BLaER1 treated with 17β-estradiol and CSF1 and Interleukin-3, amounts not matched to agents 10 nM and 100 nM (cell line): Measurements from ENCODE around the gene DGKH.

ENCODE experiments used
- H3K27ac ChIP-seq, 11 experiments: shearing (Covaris generic); formaldehyde crosslinking; 2 replicates each; pipeline ENCODE4 v1.8.1; 2022
- H3K27me3 ChIP-seq, 11 experiments: shearing (Covaris generic); formaldehyde crosslinking; 2 replicates each; pipeline ENCODE4 v1.8.1; 2022
- H3K36me3 ChIP-seq, 11 experiments: shearing (Covaris generic); formaldehyde crosslinking; 2 replicates each; pipeline ENCODE4 v1.8.1; 2022
- H3K4me1 ChIP-seq, 10 experiments: shearing (Covaris generic); formaldehyde crosslinking; 2 replicates each; pipeline ENCODE4 v1.8.1; 2022
- H3K4me2 ChIP-seq, 11 experiments: shearing (Covaris generic); formaldehyde crosslinking; 2 replicates each; pipeline ENCODE4 v1.8.1; 2022
- H3K4me3 ChIP-seq, 10 experiments: shearing (Covaris generic); formaldehyde crosslinking; 2 replicates each; pipeline ENCODE4 v1.8.1; 2022
- H3K9ac ChIP-seq, 11 experiments: shearing (Covaris generic); formaldehyde crosslinking; 2 replicates each; pipeline ENCODE4 v1.8.1; 2022
- H3K9me3 ChIP-seq, 11 experiments: shearing (Covaris generic); formaldehyde crosslinking; replicated peaks in 1 of 11; 2 replicates each; pipeline ENCODE4 v1.8.1; 2022
- H4K20me1 ChIP-seq, 11 experiments: shearing (Covaris generic); formaldehyde crosslinking; 2 replicates each; pipeline ENCODE4 v1.8.1; 2022
- Cebpa-rat ChIP-seq, 11 experiments: shearing (Covaris generic); IDR thresholded peaks; 2 replicates each; pipeline ENCODE4 v1.8.1; 2022

The DGKH gene

DNA sequence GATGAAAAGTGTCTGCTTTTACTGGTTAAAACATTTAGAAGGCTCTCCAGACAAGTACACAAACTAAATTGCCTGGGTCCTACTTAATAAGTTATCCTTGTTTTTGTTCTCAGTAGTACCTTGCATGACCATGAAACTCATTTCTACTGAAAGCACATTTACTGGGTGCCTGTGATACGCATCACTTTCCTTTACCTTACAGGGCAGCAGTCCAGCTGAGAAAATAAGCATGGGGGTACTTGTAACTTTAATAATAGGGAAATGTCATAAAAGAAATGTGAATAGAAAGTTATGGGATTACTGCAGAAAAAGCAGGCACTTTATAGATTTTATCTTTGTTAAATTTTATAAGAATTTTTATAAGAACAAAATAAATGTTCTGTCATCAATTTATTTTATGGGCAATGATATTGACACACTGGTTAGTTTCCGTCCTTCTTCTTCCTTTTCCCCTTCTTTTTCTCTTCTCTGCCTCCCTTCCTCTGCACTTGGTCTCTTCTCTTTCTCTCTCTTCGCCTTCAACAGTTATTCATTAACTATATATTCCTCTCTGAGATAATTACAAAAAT is 116.2 kb downstream of the DGKH start:
- Histone ChIP-seq H3K27me3 (no peaks in the 10 kb centered on the region), H4K20me1 (no peaks in the 10 kb centered on the region), H3K4me2 (no peak overlapping the region), H3K27ac (no peak overlapping the region), H3K36me3 (peaks cover 56 to 90% (median 63%) of the 10 kb centered on the region in 11 experiments), H3K9ac (no peak overlapping the region), H3K9me3 (peaks cover 0 to 20% (median 9%) of the 10 kb centered on the region in 11 experiments; a peak in 18 of 22 replicates), H3K4me1 (no peaks in the 10 kb centered on the region), H3K4me3 (no peak overlapping the region)
- no peak for TF ChIP-seq Cebpa-rat (IDR thresholded peaks at IDR 0.05)

DNA sequence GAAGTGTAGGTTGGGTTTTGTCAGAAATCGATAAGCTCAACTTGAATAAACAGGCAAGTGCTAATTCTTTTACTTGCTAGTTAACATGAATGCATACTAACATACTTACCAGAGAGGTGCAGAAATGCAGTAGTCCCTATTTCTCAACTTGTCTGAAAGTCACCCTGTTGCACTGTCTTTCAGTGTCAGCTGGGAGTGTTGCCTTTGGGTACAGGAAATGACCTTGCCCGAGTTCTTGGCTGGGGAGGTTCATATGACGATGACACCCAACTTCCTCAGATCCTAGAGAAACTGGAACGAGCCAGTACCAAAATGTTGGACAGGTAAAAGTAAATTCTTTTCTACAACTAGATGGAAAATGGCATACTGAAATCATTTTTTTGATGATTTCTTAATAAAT is 120.0 kb downstream of the DGKH start:
- H3K4me2 ChIP-seq = no peak overlapping the region
- H3K4me1 ChIP-seq = no peaks in the 10 kb centered on the region
- H3K27ac ChIP-seq = no peak overlapping the region
- no peak for TF ChIP-seq Cebpa-rat (IDR thresholded peaks at IDR 0.05)
- H3K9me3 ChIP-seq = peaks cover 0 to 11% (median 0%) of the 10 kb centered on the region in 11 experiments; a peak in 3 of 22 replicates
- no peak overlapping the region for H3K4me3 ChIP-seq
- H3K27me3 ChIP-seq = no peaks in the 10 kb centered on the region
- H4K20me1 ChIP-seq = no peaks in the 10 kb centered on the region
- no peak overlapping the region for H3K9ac ChIP-seq
- H3K36me3 ChIP-seq = peaks cover 49 to 97% (median 69%) of the 10 kb centered on the region in 11 experiments

DNA sequence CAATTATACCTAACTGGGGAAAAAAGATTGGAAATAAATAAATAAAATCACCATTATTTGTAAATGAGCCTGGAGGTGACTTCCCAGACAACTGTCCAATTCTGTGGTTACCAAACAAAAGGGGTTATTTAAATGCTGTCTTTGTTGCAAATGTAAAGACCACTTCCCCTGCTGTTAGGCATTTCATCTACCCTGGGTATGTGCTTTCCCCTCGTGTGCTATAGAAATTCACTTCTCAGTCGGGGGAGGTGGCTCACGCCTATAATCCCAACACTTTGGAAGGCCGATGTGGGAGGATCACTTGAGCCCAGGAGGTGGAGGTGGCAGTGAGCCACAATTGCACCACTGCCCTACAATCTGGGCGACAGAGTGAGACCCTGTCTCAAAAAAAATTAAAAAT is 121.6 kb downstream of the DGKH start:
- Histone ChIP-seq H3K27me3 (no peaks in the 10 kb centered on the region), H4K20me1 (no peaks in the 10 kb centered on the region), H3K9me3 (peaks cover 0 to 11% (median 0%) of the 10 kb centered on the region in 11 experiments; a peak in 3 of 22 replicates), H3K4me1 (no peaks in the 10 kb centered on the region), H3K36me3 (peaks cover 64 to 99% (median 84%) of the 10 kb centered on the region in 11 experiments), H3K4me3 (no peak overlapping the region), H3K4me2 (no peak overlapping the region), H3K27ac (no peak overlapping the region), H3K9ac (no peak overlapping the region)
- TF ChIP-seq Cebpa-rat (IDR thresholded peaks at IDR 0.05) = no peak

DNA sequence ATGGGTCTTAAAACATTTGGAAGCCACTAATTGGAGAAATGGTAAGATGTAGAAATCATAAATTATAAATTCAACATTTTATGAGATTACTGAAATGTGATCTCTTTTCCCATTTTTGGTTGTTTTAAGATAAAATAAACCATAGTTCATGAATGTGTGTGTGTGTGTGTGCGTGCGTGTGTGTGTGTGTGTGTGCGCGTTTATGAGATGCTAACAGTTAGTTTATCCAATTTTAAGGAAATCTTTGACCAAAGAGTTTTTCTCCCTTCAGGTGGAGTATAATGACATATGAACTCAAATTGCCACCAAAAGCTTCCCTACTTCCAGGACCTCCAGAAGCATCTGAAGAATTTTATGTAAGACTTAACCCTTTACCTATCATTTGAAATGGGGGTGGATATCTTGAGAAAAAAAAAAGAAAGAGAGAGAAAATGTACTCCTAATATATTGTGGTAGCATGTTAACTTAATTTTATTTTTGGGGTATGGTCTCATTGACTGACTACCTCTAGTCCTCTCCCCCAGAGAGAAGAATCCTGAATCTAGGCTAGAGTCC is 125.4 kb downstream of the DGKH start:
- no peak overlapping the region for H3K4me3 ChIP-seq
- H3K27ac ChIP-seq = no peak overlapping the region
- H3K36me3 ChIP-seq = peaks cover 62 to 98% (median 77%) of the 10 kb centered on the region in 11 experiments

DNA sequence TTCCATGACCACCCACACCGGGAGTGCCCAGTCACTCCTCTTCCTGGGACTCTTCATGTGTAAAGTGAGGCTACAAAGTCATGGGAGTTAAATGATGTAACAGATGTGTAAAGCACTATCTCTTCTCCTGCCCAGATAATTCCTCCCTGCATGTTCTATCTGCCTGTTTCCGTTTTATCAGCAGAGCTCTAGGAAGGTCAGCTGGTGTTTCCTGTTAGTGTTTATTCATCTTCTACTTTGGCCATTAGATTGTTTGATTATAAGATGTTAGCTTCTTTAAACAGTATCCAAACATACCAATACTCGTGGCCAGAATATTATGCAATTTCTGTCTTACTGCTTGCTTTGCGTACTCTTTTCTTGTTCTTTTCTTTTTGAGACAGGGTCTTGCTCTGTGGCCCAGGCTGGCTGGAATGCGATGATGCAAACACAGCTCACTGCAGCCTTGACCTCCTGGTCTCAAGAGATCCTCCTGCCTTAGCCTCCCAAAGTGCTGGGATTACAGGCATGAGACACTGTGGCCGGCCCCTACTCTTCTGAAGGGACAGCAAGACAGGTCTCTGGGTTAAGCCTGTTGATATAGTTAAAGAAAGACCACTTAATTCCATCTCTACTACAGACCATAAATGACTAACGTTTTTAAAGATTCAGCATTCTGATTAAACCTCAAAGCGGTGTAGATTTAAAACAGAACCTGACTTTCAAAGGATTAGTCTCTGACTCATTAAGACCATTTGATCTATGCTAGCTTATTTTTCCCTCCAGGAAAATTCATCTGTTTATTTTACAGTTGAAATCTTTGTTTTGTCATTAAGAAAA is 126.1 kb downstream of the DGKH start:
- H3K27ac ChIP-seq = no peak overlapping the region
- no peaks in the 10 kb centered on the region for H3K27me3 ChIP-seq
- H3K9me3 ChIP-seq = no peaks in the 10 kb centered on the region
- H3K9ac ChIP-seq = no peak overlapping the region
- no peak overlapping the region for H3K4me2 ChIP-seq
- no peaks in the 10 kb centered on the region for H4K20me1 ChIP-seq
- H3K4me1 ChIP-seq = no peaks in the 10 kb centered on the region
- no peak overlapping the region for H3K4me3 ChIP-seq
- peaks cover 62 to 98% (median 77%) of the 10 kb centered on the region in 11 experiments for H3K36me3 ChIP-seq
- no peak for TF ChIP-seq Cebpa-rat (IDR thresholded peaks at IDR 0.05)

More for the DNA sequence above, 125.4 kb downstream of the DGKH start:
- TF ChIP-seq Cebpa-rat (IDR thresholded peaks at IDR 0.05) = no peak
- Histone ChIP-seq H3K9ac (no peak overlapping the region), H4K20me1 (no peaks in the 10 kb centered on the region), H3K4me2 (no peak overlapping the region), H3K4me1 (no peaks in the 10 kb centered on the region), H3K9me3 (no peaks in the 10 kb centered on the region), H3K27me3 (no peaks in the 10 kb centered on the region)

DNA sequence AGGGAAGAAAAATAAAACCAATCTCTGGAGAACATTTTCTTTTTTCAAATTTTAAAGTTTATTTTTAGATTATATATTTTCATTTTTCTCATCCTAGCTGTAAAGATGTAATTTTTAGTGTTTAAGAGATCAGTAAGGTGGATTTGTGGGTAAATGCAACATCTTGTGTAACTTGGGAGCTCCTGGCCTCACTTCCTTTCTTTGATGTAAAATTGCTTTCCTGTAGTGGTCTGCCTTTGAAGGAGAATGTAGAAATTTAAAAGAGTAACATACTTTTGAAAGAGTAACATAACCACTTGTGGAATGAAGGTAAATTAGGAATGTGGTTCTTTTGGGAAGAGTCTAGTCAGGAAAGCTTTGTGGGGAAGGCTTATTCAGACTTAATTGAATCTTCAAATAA is 127.8 kb downstream of the DGKH start:
- H3K9ac ChIP-seq = no peak overlapping the region
- H4K20me1 ChIP-seq = no peaks in the 10 kb centered on the region
- H3K27me3 ChIP-seq = no peaks in the 10 kb centered on the region
- H3K4me3 ChIP-seq = no peak overlapping the region
- no peak for TF ChIP-seq Cebpa-rat (IDR thresholded peaks at IDR 0.05)
- no peaks in the 10 kb centered on the region for H3K9me3 ChIP-seq
- peaks cover 61 to 98% (median 77%) of the 10 kb centered on the region in 11 experiments for H3K36me3 ChIP-seq
- H3K27ac ChIP-seq = no peak overlapping the region
- H3K4me2 ChIP-seq = no peak overlapping the region
- H3K4me1 ChIP-seq = no peaks in the 10 kb centered on the region

DNA sequence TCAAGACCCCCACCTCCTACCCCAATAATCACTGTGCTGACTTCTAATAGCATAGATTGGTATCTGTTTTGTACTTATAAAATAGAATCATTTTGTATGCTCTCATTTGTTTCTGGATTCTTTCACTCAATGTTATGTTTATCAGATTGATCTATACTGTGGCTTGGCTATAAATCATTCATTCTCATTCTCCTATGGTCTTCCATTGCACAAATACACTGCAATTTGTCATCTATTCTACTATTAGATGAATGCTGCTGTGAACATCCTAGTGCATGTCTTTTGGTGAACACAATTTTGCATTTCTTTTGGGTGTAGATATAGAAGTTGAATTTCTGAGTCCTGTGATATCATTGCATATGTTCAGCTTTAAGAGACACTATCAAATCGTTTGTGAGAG is 128.7 kb downstream of the DGKH start:
- H4K20me1 ChIP-seq = no peaks in the 10 kb centered on the region
- no peak overlapping the region for H3K4me2 ChIP-seq
- no peak overlapping the region for H3K4me3 ChIP-seq
- H3K4me1 ChIP-seq = no peaks in the 10 kb centered on the region
- H3K27me3 ChIP-seq = no peaks in the 10 kb centered on the region
- no peak overlapping the region for H3K9ac ChIP-seq
- H3K27ac ChIP-seq = no peak overlapping the region
- no peak for TF ChIP-seq Cebpa-rat (IDR thresholded peaks at IDR 0.05)
- H3K36me3 ChIP-seq = peaks cover 59 to 98% (median 78%) of the 10 kb centered on the region in 11 experiments
- no peaks in the 10 kb centered on the region for H3K9me3 ChIP-seq

DNA sequence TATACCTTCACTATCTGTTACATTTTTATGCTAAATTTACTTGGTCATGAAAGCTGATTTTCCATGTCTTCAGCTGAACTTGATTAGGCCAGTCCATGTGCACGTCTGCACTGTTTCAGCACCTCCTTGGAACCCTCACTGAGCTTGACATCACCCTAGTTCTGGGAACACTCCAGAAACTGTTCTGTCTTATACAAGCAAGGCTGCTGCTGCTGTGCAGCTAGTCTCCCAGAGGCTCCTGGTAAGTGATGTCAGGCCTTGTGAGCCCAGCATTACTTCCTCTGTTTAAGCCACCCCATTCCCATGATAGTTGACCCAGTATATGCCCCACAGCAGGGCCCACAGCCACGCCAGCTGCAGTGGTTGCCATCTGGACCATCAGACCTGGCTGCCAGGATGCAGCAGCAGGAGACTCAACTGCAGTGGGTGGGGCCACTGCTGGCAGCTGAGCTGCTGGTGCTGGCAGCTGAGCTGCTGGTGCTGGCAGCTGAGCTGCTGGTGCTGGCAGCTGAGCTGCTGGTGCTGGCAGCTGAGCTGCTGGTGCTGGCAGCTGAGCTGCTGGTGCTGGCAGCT is 133.0 kb downstream of the DGKH start:
- Histone ChIP-seq H3K9me3 (no peaks in the 10 kb centered on the region), H3K4me2 (no peak overlapping the region), H3K9ac (no peak overlapping the region), H3K4me3 (no peak overlapping the region), H3K27me3 (no peaks in the 10 kb centered on the region), H4K20me1 (no peaks in the 10 kb centered on the region), H3K27ac (no peak overlapping the region), H3K36me3 (peaks cover 41 to 94% (median 70%) of the 10 kb centered on the region in 11 experiments), H3K4me1 (no peaks in the 10 kb centered on the region)
- TF ChIP-seq Cebpa-rat (IDR thresholded peaks at IDR 0.05) = no peak

DNA sequence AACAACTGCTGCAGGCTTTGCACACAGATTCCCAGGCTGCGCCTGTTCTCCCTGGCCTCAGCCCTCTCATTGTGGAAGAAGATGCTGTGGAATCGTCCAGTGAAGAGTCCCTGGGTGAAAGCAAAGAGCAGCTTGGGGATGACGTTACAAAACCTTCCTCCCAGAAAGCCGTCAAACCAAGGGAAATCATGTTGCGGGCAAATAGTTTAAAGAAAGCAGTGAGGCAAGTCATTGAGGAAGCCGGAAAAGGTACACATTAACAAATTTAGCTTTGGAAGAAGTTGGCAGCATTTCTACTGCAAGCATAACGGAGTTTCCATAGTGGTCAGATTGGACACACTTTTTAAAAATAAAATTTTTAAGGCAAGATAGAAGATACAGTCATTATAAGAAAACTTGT is 140.6 kb downstream of the DGKH start:
- no peak overlapping the region for H3K4me2 ChIP-seq
- H3K4me3 ChIP-seq = no peak overlapping the region
- H4K20me1 ChIP-seq = no peaks in the 10 kb centered on the region
- H3K36me3 ChIP-seq = peaks cover 56 to 94% (median 64%) of the 10 kb centered on the region in 11 experiments
- no peak overlapping the region for H3K27ac ChIP-seq
- no peak overlapping the region for H3K9ac ChIP-seq
- no peaks in the 10 kb centered on the region for H3K27me3 ChIP-seq
- H3K4me1 ChIP-seq = peaks cover 0 to 6% (median 0%) of the 10 kb centered on the region in 10 experiments; a peak in 2 of 20 replicates
- no peaks in the 10 kb centered on the region for H3K9me3 ChIP-seq
- TF ChIP-seq Cebpa-rat (IDR thresholded peaks at IDR 0.05) = no peak
